GM18520 (cell line): ENCODE data around the gene PIM2.

Experiments used
- ATAC-seq: cut with Tn5 transposase; IDR thresholded peaks from one replicate; pipeline ENCODE4 v1.9.1; 2021; ENCODE audit not compliant: unreplicated experiment

PIM2 gene

DNA sequence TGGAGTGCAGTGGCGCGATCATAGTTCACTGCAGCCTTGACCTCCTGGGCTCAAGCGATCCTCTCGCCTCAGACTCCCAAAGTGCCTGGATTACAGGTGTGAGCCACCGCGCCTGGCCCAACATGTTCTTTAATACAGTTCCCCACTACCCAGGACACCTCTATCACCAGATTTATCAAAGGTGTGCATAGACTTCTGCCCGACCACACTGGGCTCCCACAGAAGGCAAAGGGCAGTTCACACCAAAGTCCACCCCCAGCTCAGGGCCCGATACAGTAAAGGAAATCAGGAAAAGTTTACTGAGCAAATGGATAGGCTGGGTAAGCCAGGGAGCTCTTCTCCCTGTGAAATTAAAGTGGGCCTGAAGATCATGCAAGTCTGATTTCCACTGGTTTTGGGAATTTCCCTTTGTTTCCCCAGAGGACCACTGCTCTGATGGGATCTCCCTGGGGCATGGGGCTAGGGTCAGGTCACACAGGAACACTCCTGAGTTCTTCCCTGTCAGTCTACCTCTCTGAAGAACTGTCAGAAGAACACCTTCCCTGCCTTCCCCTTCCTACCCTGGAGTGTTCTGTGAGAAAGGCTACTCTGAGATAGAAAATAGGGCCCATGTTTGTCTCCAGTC is 17.7 kb upstream of the PIM2 start:
- no peak for ATAC-seq

DNA sequence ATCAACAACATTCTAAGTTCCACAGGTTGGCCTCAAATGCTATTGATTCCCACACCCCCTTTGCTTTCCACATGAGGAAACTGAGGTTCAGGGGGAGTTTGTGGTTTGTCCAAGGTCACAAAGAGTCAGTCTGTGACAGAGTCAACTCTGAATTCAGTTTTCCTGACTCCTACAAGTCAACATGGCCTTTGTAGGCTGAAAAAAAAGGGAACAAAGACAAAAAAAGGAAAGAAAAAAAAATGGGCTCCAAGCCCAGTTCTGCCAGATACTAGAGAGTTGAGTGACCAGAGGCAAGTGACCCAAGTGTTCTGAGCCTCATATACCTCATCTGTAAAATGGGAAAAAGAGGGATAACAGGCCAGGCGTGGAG is 16.5 kb upstream of the PIM2 start:
- ATAC-seq: no peak

DNA sequence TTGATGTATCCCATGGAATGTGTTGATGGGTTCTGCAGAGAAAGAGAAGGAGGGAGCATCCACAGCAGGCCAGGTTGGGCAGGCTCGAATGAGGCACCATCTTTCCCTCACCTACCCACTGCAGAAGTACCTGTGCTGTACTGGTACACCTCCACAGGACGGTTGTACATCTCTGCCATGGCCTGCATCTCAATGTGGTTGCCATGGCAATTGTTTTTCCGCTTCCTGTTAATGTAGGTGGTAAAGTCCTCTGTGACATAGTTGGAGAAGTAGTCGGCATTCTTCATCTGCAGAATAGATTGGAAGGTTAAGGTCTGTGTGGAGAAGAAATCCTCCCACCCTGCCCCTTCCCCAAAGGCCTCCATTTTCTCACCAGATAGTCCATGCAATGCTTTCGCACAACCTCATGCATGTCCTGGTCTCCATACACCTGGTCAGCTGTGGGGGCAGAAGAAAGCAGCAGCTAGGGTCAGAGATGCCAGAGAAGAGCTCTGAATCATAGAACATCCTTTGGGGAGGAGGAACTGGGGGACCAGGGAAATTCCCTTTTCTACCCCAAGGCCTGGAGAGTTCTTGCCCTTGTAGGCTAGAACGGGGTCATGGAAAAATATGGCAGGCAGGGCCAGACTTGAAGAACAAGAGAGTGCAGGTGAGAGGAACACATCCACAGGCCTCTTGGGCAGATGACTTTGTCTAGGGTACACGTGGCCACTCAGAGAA is 15.9 kb upstream of the PIM2 start:
- ATAC-seq: no peak

DNA sequence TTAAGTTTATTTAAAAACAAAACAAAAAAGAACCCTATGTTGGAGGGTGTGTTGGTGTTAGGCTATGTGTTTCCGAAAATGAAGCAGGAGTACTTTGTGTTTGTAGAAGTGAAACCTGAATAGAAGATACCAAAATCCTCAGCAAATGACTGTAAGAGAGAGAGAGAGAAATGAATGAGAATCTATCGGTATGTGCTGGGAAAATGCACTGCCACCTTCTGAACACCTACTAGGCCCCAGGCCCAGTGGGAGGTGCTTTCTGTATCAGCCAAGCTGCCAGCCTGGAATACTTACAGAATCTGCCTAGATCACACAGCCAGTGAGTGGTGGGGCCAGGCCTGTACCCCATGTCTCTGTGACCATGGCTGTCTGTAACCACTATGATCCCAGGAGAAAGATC is 14.9 kb upstream of the PIM2 start:
- no peak for ATAC-seq

DNA sequence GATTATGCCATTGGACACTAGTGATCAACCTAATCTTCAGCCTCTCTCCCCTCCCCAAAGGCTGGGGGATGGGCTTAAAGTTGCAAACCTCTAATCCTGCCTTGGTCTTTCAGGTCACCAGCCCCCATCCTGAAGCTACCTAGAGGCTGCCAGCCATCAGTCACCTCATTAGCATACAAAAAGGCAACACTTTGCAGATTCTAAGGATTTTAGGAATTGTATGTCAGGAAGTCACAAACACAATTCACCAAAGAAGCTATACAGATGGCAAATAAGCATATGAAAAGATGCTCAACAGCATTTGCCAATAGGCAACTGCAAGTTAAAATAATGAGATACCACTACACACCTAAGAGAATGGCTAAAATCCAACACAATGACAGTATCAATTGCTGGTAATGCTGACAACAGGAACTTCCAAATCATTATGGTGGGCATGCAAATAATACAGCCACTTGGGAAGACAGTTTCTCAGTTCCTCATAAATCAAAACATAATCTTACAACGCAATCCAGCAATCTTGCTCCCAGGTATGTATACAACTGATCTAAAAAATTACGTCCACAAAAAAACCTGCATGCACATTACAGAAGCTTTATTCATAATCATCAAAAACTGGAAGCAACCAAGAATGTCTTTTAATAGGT is 9.0 kb upstream of the PIM2 start:
- ATAC-seq: no peak

DNA sequence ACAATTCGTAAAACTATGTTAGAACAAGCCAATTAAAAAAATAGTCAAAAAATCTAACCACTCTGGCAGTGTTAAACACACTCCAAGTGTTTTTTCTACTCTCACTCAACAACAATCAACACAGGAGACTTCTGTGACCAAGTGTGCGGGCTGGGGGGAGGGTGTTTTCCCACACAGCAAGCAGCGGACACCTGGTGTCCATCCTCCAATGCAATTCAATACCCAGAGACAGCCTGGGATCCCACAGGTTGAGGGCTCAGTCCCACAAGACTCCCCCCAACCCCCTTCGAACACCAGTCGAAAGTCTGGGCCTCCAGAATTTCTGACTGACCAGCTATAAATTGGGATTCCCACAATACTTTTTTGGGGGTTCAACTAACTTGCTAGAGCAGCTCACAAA is 8.3 kb upstream of the PIM2 start:
- ATAC-seq: no peak

DNA sequence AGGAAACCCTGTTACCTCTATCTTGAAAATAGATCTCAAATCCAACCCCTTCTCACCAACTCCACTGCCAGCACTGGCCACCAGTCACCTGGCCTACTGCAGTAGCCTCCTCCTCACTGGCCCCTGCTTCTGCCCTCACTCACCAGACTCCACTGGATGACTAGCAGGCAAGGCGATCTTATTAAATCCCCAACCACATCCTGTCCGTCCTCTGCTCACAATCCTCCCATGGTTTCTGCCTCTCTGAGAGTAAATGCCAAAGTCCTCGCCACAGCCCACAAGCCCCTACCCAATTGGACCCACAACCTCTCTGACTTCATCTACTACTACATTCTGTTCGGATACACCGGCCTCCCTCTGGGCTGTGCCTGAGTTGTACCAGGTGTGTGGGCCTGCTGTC is 5.4 kb upstream of the PIM2 start:
- ATAC-seq: no peak

DNA sequence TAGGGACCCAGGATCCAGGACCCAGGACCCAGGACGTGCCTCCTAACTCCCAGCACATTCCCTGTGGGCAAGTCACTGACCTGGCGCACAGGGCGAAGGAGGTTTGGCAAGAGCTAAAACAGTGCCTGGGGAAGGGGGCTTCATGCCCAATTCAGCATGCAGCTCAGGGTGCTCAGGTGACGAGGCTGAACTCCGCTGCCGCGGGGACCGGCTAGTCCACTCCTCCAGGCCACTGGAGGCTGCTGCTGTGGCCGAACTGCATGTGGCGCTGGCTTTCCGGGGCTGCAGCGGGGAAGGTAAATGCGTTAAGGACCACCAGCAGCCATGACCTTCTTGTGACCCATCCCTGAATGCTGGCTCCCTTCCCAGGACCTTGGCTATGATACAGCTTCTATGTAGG is 4.9 kb upstream of the PIM2 start:
- no peak for ATAC-seq

DNA sequence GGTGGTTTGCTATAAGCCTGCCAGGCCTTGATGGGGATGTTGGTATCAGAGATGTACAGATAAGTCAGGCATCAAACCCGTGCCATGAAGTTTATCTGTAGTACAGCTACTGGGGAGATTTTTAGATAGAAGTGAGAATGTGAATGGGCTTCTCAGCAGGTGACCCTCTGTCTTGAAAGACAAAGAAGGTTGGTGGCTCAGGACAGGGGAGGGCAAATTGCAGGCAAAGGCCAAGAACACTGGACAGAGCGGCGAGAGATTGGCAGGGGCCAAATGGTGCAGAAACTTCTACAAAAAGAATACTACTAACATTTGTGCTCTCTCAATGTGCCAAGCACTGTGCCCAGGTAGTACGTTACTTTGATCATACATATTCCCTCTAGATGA is 1.9 kb upstream of the PIM2 start:
- no peak for ATAC-seq

DNA sequence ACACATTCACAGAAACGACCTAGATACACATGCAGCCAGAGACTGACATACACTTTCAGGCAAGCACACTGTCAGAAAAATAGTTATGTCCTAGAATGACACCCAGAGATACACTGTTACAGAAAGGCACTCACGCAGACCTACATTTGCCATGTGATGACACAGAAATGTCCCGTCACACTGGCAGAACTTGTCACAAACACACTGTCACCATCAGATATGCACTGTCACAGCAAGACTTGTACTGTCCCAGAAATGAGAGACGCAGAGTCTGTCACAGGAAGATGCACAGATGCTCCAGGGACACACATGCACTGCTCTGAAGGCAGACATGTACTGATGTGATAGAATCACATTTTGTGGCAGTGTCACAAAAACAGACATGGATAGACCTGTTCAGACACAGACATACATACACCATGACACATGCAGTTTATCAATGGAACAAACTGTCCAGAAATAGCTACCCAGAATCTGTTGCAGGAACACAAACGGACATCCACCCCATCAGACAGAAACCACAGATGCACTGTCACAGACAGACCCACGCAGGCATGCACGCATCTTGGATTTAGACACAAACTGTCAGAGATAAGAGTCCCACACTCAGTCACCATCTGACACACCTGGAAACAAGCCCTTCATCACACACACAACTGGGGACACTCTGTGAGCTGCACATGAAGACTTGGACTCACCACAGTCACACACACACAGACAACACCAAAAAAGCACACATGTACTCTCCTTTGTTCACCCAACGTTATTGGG is 1.3 kb upstream of the PIM2 start:
- no peak for ATAC-seq

DNA sequence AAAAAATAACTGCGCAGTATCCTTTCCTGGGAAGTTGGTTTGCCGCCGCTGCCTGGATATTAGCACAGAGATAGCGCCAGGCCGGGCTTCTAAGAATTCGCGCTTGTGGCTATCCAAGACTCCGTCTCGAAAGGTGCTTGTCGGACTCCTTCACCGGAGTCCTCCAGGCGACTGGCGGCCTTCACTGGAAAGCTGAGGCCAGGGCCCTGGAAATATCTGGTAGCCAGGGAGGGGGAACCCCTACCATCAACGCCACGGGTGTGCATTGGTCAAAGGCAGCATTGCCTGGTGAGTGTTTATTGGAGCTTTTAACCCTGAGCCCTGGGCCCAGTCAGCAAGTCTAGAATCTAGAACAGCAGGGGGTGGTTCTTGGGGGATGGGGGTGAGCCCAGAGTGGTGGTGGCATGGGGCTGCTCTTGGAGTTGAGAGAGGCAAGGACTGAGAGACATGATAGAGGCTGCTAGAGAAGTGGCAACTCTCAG is 577 bp upstream of the PIM2 start:
- peak; percentile 13 for ATAC-seq

DNA sequence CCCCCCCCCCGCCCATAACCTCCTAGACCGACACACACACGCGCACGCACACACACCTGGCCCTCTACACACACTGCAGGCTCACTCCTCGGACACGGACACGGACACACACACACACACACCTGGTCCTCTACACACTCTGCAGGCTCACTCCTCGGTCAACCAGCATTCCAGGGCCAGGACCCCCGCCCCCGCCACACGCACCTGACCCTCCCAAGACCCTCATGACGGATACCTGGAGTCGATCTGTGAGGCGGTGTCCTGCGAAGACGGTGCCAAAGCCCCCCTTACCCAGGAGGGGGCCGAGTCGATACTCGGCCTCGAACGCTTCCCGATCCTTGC is 552 bp downstream of the PIM2 start:
- ATAC-seq: no peak

DNA sequence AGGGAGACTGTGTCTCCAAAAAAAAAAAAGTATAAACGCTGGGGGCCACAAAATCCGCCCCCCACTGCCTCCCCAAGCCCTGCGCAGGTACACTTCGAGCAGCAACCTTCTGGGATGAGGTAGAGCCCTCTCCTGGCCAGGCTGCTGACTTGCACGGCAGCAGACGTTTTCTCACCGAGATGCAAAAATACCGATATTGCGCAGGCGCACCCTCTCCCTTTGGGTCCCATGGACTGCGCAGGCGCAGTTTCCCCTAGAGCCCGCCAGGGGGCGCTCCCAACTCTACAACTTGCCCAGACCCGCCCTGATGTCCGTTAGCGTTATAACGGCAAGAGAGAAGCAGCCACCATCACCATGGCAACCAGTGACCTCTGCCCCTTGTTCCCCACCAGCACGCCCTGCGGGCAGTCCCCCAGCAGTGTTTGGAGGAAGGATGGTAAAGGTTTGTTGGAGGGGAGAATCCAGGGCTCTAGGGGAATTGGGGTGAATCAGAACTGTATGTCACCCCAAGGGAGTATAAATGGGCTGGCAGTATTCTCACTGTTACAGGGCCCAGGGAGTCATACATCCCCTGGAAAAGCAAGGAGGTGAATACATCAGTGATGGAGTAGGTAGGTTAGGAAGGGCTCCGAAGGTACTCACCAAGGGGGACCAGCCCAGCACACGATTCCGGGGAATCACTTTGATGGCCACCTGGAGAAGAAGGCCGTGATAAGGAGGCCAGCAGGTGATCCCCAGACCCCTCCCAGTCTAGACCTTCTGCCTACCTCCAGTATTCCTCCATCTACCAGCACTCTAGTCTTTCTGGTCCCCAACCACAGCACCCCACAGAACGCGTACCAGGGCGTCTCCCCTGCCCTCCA is 1.5 kb downstream of the PIM2 start:
- peak; percentile 21 for ATAC-seq

DNA sequence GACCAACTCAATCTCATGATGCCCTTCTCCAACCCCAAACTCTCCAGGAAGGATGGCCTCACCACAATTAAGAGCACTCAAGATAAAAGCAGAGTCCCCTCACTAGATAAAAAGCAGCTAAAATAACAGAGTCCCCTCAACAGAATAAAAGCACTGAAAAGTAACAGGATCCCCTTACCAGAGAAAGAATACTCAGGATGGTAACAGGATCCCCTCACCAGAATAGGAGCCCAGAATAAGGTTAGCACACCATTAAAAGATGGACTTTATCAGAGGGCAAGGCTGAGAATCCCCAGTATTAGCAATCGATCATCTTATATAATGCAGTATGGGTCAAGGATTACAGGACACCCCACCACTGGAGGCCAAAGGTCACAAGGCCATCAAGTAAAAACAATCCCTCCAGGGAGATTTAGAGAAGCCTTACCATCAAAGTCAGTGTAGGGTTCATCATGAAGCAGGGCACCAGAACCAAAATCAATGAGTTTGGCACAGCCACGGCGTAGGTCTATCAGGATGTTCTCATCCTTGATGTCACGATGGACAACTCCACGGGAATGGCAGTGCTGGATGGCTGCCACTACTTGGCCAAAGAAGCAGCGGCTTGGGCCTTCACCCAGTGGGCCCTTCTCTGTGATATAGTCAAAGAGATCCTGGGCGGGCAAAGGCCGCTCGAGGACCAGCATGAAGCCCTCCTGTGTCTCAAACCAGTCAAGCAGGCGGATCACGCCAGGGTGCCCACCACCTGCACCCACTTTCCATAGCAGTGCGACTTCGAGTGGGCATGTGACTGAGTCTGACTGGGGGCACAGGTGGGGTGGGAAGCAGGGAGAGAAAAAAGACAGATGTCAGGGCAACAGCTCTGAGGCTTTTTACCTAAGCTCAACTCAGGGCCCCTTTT is 4.0 kb downstream of the PIM2 start:
- ATAC-seq: no peak

DNA sequence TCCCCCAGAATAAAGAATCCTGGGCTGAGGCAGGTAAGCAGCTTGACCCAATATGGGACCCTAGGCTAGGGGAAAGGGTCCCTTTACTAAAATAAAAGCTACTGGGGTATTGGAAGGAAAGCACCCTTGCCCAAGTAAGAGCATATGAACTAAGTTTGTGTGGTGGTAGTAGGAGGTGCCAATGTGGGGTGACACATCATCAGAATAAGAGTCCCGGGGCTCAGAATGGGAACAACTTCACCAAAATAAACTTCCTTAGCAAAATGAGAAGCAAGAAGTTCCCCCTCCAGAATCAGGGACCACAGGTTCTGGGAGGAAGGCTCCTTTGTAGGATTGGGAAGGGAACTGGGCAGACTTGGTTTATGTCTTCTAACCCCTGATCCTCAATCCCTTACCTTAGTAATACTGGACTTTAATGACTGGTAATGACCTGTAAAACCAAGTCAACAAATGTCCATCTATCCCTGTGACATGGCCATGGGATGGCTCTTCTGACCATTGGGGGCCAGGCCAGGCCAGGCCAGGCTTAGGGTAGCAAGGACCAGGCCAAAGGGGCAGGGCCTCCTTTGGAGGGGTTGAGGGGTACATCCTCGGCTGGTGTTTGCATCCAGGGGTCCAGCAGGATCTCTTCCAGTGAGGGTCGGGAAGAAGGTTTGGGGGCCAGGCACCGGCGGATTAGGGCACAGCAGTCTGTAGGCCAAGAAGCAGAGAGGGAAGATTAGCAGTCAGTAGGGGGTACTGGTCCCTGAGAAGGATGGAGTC is 5.0 kb downstream of the PIM2 start:
- no peak for ATAC-seq

DNA sequence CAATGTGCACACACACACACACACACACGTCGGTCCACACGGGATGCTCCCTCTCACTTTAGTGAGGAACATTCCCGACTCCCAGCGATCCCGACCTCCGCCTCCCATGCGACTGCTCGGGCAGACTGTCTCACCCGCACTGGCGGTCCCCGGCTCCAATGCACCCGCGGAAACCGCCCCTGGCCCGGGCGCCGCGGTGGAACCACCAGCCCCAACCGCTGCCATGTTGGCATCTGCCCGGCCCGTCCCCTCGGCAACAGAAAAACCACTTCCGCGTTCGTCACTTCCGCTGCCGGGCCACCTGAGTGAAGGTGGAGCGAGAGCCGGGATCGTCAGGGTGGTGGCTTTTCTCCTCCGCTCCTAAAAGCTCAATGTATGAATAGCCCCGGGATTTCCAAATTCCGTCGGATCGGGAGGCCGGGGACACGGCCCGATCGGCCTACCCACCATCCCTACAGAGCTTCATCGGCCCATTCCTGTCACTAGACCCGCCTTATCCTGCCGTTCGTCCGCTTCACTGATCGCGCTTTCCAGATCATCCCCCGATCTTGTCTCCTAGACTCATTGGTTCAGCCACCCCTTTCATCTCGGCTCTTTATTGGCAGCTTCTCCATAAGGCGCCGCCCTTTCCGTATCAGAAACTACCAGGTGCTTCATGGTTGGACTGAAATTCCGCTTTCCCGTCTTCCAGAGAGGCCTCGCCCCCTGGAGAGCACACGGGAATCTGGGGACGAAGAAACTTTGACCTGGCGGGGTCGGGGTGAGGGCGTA is 7.2 kb downstream of the PIM2 start, which contains the start of gene SLC35A2:
SLC35A2 (minus strand) TSS at position 235 of the 771 bp plus-strand sequence; CDS start at position 225, 10 bp downstream.
- ATAC-seq: peak; percentile 38

DNA sequence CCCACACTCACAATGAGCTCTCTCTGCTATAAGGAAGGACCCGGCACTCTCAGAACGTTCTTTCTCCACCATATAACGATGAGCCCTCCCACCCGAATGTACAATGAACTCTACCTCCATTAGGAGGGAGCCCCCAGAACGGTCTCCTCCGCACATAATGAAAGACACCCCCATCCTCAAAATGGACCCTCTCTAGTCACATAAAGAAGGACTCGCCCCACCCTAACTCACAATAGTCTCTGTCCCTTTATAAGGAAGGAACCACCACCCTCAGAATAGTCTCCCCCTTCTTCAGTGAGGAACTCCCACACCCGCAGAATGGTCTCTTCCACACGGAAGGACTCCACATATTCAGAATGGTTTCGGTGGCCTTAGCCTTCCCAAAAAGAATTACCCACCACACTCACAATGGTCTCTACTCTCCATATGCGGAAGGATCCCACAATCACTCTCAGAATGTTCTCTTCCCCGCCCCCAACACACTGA is 7.9 kb downstream of the PIM2 start:
- ATAC-seq: no peak

DNA sequence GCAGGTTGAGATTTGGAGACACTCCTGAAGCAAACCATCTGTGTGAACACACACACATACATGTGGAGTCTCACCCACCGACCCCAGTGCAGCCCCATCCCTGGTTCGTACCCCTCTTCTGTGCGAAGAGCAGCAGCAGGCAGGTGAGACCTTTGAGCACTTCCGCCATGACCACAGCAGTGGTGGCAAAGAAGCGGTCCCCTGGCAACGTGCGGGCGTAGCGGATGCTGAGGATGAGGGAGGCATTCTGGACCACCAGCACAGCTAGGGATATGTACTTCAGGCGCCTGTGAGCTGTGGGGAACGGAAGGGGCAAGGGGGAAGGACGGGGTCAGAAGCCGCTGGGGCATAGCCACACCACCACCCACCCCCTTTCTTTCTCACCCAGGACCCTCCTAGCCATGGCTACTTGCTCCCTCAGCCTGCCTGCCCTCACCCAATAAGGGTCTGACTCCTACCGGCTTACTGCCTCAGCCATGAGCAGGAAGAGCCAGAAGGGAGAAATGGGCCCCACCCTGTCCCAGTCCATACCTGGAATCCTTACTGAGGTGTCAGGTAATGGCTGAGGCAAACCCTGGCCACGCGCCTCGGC is 9.0 kb downstream of the PIM2 start:
- no peak for ATAC-seq
